Activated CD8-positive, alpha-beta T cell treated with anti-CD3 and anti-CD28 coated beads, Interleukin-2, amount 10 ng/mL, durations not matched to agents 7 days and 5 days (primary cell): Measurements from ENCODE around the gene SEMA5B. TPM values are rescaled to one million over a fixed set of nuclear protein-coding genes. Genes with fewer than 3 reads are reported as not detected.
A peak's percentile ranks its signal among the peaks of the same experiment; 100 is the strongest.

ENCODE experiments used
- ATAC-seq: fragments of 150-1000 bp; cut with Tn5 transposase; one replicate; pipeline ENCODE4 v1.10.0; 2021; ENCODE audit warnings: moderate library complexity
- CTCF ChIA-PET: fragments of 350-600 bp; sonication (Branson Sonifier 250); formaldehyde crosslinking; loops from one replicate; lab custom pipeline; 2021; ENCODE audit warnings: antibody characterized with exemption; lab: Charles Lee
- POLR2A ChIA-PET: fragments of 350-600 bp; sonication (Branson Sonifier 250); formaldehyde crosslinking; loops from one replicate; lab custom pipeline; 2021; ENCODE audit warnings: antibody characterized with exemption; lab: Charles Lee
- DNase-seq: peaks from one replicate; pipeline ENCODE4 v3.0.0-alpha.2; 2020
- H3K27ac Mint-ChIP-seq: one replicate; pipeline ENCODE4 v1.8.0; 2021; ENCODE audit warnings: mild to moderate bottlenecking, mixed read lengths
- H3K27me3 Mint-ChIP-seq: one replicate; pipeline ENCODE4 v1.8.0; 2021; ENCODE audit warnings: low read depth, mixed read lengths
- H3K36me3 Mint-ChIP-seq: one replicate; pipeline ENCODE4 v1.8.0; 2021; ENCODE audit warnings: low read depth, mixed read lengths
- H3K4me1 Mint-ChIP-seq: one replicate; pipeline ENCODE4 v1.8.0; 2021; ENCODE audit warnings: low read depth, mixed read lengths
- H3K4me3 Mint-ChIP-seq: one replicate; pipeline ENCODE4 v1.8.0; 2021; ENCODE audit warnings: mild to moderate bottlenecking, mixed read lengths
- H3K9me3 Mint-ChIP-seq: one replicate; pipeline ENCODE4 v1.8.0; 2022; ENCODE audit warnings: mixed read lengths; ENCODE audit not compliant: insufficient read depth
- total RNA-seq, 2 experiments: library from RNA; stranded (reverse); gene quantifications; one replicate each; pipeline ENCODE4 v1.2.3, GENCODE V29; 2021

SEMA5B gene
- total RNA-seq, 2 experiments from 2014 or later = not detected

DNA sequence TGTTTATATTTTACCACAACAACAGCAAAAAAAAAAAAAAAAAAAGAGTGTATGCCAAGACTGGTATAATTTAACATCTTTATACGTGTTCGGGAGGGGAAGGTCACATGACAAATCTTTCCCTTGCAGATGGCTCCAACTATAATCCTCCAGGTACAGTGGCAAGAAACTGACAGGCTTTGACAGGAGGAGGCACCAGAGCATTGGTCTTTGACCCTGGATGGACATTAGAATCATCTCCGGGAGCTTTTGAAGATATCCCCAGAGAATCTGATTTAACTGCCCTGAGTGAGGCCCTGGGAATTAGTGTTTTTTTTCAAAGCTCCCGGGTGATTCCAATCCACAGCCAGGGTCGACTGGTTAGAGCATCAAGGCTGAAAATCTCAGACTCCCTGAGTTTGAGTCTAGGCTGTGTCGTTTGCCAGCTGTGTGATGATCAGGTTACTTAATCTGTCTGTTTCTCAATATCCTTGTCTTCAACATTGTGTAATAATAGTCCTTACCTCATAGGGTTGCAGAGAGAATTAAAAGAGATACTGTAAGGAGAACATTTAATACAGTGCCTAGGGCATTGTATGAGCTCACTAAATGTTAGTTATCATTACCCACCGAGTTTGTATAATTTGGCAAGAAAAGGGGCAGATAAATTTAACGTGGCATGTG is 8.9 kb upstream of the SEMA5B start:
- ChIA-PET CTCF (interaction anchor here (0.6 kb wide), 1 partner anchor 192 kb away, joined by 3 read pairs; no protein-coding TSS in a partner anchor), POLR2A (no interaction called here)
- no peak overlapping the region for H3K27ac Mint-ChIP-seq
- H3K9me3 Mint-ChIP-seq = no peaks in the 10 kb centered on the region
- no peak overlapping the region for H3K4me3 Mint-ChIP-seq
- DNase-seq (no peak), ATAC-seq (no peak)
- peaks cover 58% of the 10 kb centered on the region for H3K27me3 Mint-ChIP-seq
- no peaks in the 10 kb centered on the region for H3K36me3 Mint-ChIP-seq
- no peaks in the 10 kb centered on the region for H3K4me1 Mint-ChIP-seq

DNA sequence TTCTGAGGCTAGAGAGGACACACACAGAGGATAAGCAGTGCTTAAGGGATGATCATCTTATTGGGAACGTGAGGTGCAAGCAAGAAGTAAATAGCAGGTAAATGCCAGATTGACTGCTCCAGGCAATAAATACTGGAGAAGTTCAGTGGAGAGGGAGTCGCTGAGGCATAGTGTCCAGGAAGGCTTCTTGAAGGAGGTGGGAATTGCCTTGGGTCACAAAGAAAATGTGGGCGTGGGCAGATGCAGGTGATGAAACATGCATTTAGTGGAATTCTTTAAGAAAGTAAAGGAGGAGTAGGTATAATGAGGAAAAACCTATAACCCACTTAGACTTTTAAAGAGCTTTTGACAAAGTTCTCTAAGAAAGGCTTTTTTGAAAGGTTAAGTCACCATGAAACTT is 7.4 kb upstream of the SEMA5B start:
- ChIA-PET CTCF (no interaction called here), POLR2A (no interaction called here)
- peaks cover 56% of the 10 kb centered on the region for H3K27me3 Mint-ChIP-seq
- no peak overlapping the region for H3K27ac Mint-ChIP-seq
- no peaks in the 10 kb centered on the region for H3K4me1 Mint-ChIP-seq
- H3K36me3 Mint-ChIP-seq = no peaks in the 10 kb centered on the region
- H3K4me3 Mint-ChIP-seq = no peak overlapping the region
- ATAC-seq (no peak), DNase-seq (no peak)
- H3K9me3 Mint-ChIP-seq = no peaks in the 10 kb centered on the region

DNA sequence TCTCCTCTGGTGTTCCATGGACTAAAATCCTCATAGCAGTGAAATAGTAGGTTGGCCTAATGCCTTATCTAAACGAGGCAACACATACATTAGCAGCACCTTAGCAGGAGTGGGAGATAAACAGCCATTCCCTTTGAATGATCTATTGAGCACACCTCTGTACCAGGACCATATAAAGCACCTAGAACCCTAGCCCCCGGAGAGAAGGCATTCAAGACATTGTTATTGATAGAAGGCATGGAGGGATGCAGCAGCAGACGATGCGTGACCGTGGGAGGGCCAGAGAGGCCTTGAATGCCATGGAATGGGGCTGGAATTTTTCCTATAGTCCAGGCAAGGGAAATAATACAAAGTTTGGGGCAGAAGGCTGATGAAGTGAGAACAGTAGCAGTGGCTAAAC is 6.6 kb upstream of the SEMA5B start:
- H3K36me3 Mint-ChIP-seq = no peaks in the 10 kb centered on the region
- POLR2A ChIA-PET = no interaction called here
- H3K27ac Mint-ChIP-seq = no peak overlapping the region

DNA sequence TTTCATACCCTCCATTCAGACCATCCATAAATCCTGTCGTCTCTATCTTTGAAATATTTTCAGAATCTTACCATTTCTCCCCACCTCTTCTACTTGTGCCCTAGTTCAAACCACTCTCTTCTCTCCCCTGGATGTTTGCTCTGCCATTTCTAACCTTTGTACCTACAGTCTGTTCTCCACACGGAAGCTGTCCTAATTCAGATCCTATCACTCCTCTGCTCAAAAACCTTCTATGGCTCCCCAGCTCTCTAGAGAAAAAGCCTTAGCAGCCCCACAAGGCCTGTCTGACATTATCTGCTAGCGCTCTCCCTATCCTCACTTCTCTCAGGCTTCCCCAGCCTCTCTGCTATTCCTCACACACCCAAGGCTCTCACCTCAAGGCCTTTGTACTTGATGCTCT is 4.5 kb upstream of the SEMA5B start:
- DNase-seq = no peak
- ATAC-seq = no peak
- Mint-ChIP-seq H3K36me3 (peaks cover 2% of the 10 kb centered on the region), H3K27ac (no peak overlapping the region), H3K9me3 (no peaks in the 10 kb centered on the region), H3K4me1 (peaks cover 8% of the 10 kb centered on the region), H3K4me3 (no peak overlapping the region), H3K27me3 (peaks cover 53% of the 10 kb centered on the region)
- POLR2A ChIA-PET = interaction anchor here (0.6 kb wide), 1 partner anchor 17 kb away, joined by 3 read pairs; no protein-coding TSS in a partner anchor
- CTCF ChIA-PET = no interaction called here

More for the DNA sequence above, 6.6 kb upstream of the SEMA5B start:
- no peak for DNase-seq
- no peaks in the 10 kb centered on the region for H3K9me3 Mint-ChIP-seq
- peaks cover 58% of the 10 kb centered on the region for H3K27me3 Mint-ChIP-seq
- no peaks in the 10 kb centered on the region for H3K4me1 Mint-ChIP-seq
- CTCF ChIA-PET = no interaction called here
- H3K4me3 Mint-ChIP-seq = no peak overlapping the region
- no peak for ATAC-seq

DNA sequence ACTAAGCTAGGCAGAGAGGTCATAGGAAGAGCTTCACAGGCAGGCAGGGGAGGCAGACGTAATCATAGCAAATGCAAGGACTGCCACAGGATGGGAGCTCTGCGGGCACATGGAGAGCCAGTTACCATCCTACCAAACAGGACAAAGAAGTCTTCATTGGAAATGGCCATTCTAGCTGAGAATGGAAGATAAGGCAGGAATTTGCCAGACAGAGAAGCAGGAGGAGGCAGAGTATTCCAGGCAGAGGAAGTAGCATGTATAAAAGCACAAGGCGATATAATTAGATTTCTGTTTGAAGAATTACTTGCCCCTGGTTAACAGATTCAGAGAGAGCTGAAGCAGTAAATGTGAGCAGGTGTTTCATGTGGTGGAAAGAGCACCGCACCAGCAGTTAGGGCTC is 3.5 kb upstream of the SEMA5B start:
- no peak for ATAC-seq
- CTCF ChIA-PET = interaction anchor here (1.1 to 1.4 kb wide), 2 partner anchors 17 to 638 kb away, joined by 4 read pairs; no protein-coding TSS in a partner anchor
- POLR2A ChIA-PET = interaction anchor here (1.1 to 1.2 kb wide), 2 partner anchors 59 to 94 kb away, joined by 3 read pairs; no protein-coding TSS in a partner anchor
- peaks cover 14% of the 10 kb centered on the region for H3K4me1 Mint-ChIP-seq
- peaks cover 55% of the 10 kb centered on the region for H3K27me3 Mint-ChIP-seq
- no peak for DNase-seq
- H3K4me3 Mint-ChIP-seq = no peak overlapping the region
- no peak overlapping the region for H3K27ac Mint-ChIP-seq
- H3K36me3 Mint-ChIP-seq = peaks cover 2% of the 10 kb centered on the region
- H3K9me3 Mint-ChIP-seq = no peaks in the 10 kb centered on the region

DNA sequence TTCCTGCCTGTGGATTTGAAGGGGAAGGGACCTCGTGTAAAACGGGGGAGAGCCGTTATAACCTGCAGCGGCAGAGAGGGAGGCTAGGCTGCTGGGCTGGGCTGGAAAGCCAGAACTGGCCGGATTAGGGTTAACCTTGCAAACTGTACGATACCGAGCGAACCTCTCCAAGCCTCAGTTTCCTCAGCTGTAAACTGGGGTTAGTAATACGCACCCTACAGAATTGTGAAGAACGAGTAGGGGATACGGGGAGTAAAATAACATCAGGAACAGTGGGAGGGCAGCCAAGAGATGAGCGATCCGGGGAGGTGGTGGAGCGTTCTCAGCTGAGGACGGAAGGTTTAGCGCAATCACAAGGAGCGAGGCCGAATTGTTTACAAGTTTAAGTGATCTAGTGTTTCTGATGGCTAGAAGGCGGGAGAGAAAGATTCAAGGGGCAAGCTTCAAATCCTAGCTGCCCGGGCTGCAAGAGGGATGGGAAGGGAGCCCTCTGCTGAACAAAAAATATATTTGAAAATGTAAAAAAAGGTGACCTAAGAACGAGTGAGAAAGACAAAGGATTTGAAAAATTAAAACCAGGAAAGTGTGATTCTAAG is 768 bp upstream of the SEMA5B start:
- Mint-ChIP-seq H3K36me3 (peaks cover 2% of the 10 kb centered on the region), H3K9me3 (no peaks in the 10 kb centered on the region), H3K4me1 (peaks cover 16% of the 10 kb centered on the region), H3K27ac (peak overlapping the region; percentile 41), H3K27me3 (peaks cover 63% of the 10 kb centered on the region), H3K4me3 (peak overlapping the region; percentile 66)
- ChIA-PET POLR2A (interaction anchor here (0.7 kb wide), 1 partner anchor 635 kb away, joined by 3 read pairs; no protein-coding TSS in a partner anchor), CTCF (interaction anchor here (0.7 to 2.0 kb wide), 21 partner anchors 9 to 1483 kb away, joined by 3 to 14 read pairs (median 4); partner anchors contain the start of genes FAM162A, PDIA5 and POLQ)
- ATAC-seq (peak; percentile 47), DNase-seq (peak; percentile 50)

DNA sequence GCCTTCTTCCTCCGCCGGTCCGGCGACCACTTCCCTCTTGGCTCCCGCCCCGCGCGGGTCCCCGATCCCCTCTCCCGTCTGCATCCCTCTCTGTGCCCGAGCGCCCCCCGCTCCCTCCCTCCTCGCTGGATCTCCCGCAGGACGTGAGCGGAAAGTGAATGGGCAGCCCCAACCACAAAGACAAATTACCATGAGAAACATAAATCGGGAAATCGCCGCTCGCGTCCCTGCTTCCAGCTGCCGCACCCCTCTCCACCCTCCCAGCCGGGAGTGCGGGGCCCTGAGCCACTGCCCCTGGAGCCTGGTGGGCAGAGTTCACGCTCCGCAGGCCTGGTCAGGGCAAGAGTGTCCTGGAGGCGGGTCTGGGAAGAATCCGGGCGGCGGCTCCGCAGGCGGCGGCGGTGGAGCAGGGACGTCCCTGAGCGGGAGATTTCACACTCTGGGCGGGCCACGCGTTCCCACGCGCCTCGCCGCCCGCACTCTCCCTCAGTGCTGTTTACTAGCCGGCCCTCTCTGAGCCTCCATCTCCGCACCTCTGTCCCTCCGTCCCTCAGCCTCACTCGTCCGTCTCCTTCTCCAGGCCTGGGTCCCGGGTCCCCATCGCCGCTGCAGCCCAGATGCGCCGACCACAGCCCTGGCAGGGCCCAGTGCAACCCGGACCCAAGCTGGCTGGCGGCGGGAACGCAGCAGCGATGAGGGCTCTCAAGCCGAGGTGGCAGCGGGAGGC is 835 bp downstream of the SEMA5B start:
- no peak overlapping the region for H3K27ac Mint-ChIP-seq
- ChIA-PET CTCF (interaction anchor here (0.7 to 2.0 kb wide), 9 partner anchors 7 to 286 kb away, joined by 3 to 14 read pairs (median 4); no protein-coding TSS in a partner anchor), POLR2A (interaction anchor here (0.6 kb wide), 1 partner anchor 865 kb away, joined by 3 read pairs; no protein-coding TSS in a partner anchor)
- peaks cover 16% of the 10 kb centered on the region for H3K4me1 Mint-ChIP-seq
- peak; percentile 14 for ATAC-seq
- H3K4me3 Mint-ChIP-seq = peak overlapping the region; percentile 33
- DNase-seq = no peak
- no peaks in the 10 kb centered on the region for H3K9me3 Mint-ChIP-seq
- H3K27me3 Mint-ChIP-seq = peaks cover 73% of the 10 kb centered on the region
- peaks cover 2% of the 10 kb centered on the region for H3K36me3 Mint-ChIP-seq

DNA sequence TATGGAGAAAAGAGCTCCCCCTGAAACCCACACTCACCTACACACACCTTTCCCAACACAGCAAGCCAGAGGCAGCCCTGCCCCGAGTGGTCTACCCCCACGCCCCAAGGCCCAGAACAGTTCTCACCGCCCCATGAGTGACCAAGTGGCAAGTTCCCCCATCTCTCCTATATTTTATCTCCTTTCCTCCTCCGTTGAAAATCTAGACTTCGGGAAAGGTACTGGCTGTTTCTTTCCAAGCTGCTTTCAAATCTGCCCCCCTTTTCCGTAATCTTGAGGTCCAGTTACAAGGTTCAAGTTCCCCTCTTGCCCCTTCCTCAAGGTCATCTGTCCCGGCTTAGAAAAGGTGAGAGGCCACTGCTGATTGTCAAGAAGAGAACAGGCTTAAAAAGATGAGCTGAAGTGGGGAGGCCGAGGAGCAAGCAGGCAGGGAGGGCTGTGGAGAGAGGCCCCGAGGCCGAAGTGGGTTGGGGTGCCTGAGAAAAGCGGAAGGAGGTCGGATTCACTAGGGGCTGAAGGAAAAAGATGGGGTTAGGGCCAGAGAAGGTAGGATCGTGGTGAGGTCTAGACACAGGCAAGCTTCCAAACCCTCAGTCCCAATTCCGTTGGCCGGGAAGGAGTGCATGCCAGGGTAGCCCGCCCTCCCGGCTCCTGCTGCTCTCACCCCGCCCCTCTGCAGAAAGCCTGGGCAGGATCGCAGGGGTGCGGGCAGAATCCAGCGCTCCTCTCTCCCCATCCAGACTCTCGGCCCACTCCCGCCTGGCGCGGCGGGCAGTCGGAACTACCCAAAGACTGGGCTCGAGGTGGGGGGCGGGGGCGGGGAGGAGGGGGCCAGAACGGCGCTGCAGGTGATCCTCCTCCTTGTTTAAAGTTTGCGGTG is 1.7 kb downstream of the SEMA5B start:
- peaks cover 16% of the 10 kb centered on the region for H3K4me1 Mint-ChIP-seq
- no peak overlapping the region for H3K27ac Mint-ChIP-seq
- H3K27me3 Mint-ChIP-seq = peaks cover 77% of the 10 kb centered on the region
- POLR2A ChIA-PET = no interaction called here
- H3K9me3 Mint-ChIP-seq = no peaks in the 10 kb centered on the region
- no peak for ATAC-seq
- H3K36me3 Mint-ChIP-seq = peaks cover 2% of the 10 kb centered on the region
- no peak overlapping the region for H3K4me3 Mint-ChIP-seq
- no peak for DNase-seq
- CTCF ChIA-PET = interaction anchor here (0.9 kb wide), 1 partner anchor 19 kb away, joined by 3 read pairs; no protein-coding TSS in a partner anchor

DNA sequence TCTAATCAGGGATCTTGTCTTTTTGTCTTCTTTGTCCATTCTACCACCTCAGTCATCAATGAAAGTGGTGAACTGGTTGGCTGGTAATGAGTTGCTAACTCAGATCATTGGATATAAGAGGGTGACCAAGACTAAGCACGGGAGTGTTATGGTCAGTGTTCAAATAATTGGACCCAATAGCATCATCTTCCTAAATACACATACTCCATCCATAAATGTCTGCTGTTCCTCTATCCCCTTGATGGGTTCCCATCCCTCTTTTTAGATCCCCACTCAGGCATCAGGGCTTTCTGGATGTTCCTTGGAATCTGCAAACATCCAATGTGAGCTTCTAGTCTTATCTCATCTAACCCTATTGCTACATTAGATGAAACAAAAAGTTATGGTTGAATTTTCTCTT is 3.5 kb downstream of the SEMA5B start:
- Mint-ChIP-seq H3K36me3 (peaks cover 2% of the 10 kb centered on the region), H3K27ac (no peak overlapping the region), H3K4me1 (peaks cover 16% of the 10 kb centered on the region), H3K27me3 (peaks cover 76% of the 10 kb centered on the region), H3K4me3 (no peak overlapping the region), H3K9me3 (no peaks in the 10 kb centered on the region)
- DNase-seq = no peak
- ChIA-PET CTCF (no interaction called here), POLR2A (no interaction called here)
- no peak for ATAC-seq

DNA sequence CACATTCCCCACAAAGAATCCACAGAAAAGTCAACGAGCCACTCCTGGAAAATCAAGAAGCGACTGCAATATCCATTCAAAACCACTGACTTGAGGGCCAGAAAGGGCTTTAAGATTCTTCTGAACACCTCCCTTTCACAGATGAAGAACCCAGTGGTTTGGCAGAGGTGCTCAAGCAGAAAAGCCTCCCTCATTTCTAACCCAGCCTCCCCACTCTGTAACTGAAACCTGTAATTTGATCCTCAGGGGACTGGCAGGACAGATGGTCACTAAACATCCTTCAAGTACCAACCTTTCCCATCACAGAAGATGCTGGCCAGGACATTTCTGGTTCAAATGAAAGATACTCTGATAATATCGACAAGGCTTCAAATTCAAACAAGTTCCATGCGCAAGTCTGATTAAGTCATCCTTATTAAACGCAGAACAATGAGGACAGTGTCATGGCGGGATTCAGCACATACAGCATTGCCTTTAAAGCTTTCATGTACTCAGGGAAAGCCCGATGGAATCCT is 5.5 kb downstream of the SEMA5B start:
- DNase-seq (no peak), ATAC-seq (no peak)
- Mint-ChIP-seq H3K4me1 (peaks cover 7% of the 10 kb centered on the region), H3K4me3 (no peak overlapping the region), H3K27ac (no peak overlapping the region), H3K27me3 (peaks cover 76% of the 10 kb centered on the region), H3K9me3 (no peaks in the 10 kb centered on the region), H3K36me3 (no peaks in the 10 kb centered on the region)
- ChIA-PET CTCF (interaction anchor here (1.0 kb wide), 1 partner anchor 80 kb away, joined by 4 read pairs; no protein-coding TSS in a partner anchor), POLR2A (no interaction called here)

DNA sequence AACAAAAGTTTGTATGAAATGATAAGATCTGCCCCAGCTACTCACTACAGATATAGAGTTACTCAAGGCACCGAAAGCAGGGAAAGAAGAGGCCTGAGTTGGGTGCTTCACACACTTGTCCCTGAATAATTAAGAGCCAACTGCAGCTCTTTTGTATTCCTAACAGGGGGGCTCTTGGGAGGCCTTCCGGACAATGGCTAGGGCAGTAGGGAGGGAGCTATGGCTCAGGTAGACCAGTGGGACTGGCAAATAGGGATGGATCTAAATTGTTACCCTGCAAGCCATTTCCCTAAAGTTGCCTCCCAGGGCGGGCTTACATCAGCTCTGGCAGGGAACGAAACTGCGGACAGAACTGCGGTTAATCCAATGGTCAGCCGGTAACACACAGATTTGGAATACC is 6.2 kb downstream of the SEMA5B start:
- Mint-ChIP-seq H3K27ac (no peak overlapping the region), H3K27me3 (peaks cover 71% of the 10 kb centered on the region), H3K36me3 (no peaks in the 10 kb centered on the region), H3K9me3 (no peaks in the 10 kb centered on the region), H3K4me1 (peaks cover 2% of the 10 kb centered on the region), H3K4me3 (no peak overlapping the region)
- no peak for DNase-seq
- ATAC-seq = no peak
- CTCF ChIA-PET = no interaction called here
- POLR2A ChIA-PET = no interaction called here
